Brain microvascular endothelial cell (primary cell): ENCODE data around the gene UBE2R2.

Experiments
- DNase-seq: peaks from one replicate; pipeline ENCODE4 v3.0.0-alpha.2; 2020
- H3K27ac ChIP-seq: fragments of 250-450 bp; sonication (Bioruptor Pico); 2 replicates; pipeline ENCODE4 v1.5.1; 2020; ENCODE audit warnings: mild to moderate bottlenecking, moderate library complexity
- H3K27me3 ChIP-seq: fragments of 250-450 bp; sonication (Bioruptor Pico); replicated peaks from 2 replicates; pipeline ENCODE4 v1.5.1; 2020; ENCODE audit warnings: mild to moderate bottlenecking
- H3K36me3 ChIP-seq: fragments of 250-450 bp; sonication (Bioruptor Pico); replicated peaks from 2 replicates; pipeline ENCODE4 v1.5.1; 2020; ENCODE audit warnings: mild to moderate bottlenecking
- H3K4me3 ChIP-seq: 2 replicates; pipeline ENCODE4 v1.5.1; 2011; ENCODE audit warnings: low read depth, mild to moderate bottlenecking, control low read depth, low read length, moderate library complexity
- CTCF ChIP-seq: IDR thresholded peaks from 2 replicates; pipeline ENCODE4 v1.5.1; 2011; ENCODE audit warnings: low read depth, mild to moderate bottlenecking, moderate library complexity, low read length, control low read depth, inconsistent platforms; ENCODE audit errors: missing control alignments
- in situ Hi-C: cut with HindIII; loops from 2 replicates; pipeline ENCODE4 v1.10.0; 2017; ENCODE audit warnings: low sequenced_read_pairs, low pct_ligation_motif_present

Gene UBE2R2

DNA sequence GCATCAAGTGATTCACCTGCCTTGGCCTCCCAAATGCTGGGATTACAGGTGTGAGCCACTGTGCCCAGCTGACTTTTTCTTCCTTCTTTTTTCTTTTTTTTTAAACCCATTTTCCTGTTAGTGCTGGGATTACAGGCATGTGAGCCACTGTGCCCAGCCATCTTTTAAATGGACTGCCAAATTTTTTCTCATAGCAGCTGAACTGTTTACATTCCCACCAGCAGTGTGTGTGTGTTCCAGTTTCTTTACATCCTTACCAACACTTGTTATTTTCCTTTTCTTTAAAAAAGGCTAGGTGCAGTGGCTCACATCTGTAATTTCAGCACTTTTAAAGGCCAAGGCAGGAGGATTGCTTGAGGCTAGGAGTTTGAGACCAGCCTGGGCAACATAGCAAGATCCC, 76.9 kb downstream of the UBE2R2 start:
- TF ChIP-seq CTCF, result no peak
- in situ Hi-C loops, result no loop called here
- H3K36me3 ChIP-seq, result peaks cover 4% of the 10 kb centered on the region
- H3K4me3 ChIP-seq, result no peak overlapping the region
- H3K27me3 ChIP-seq, result no peaks in the 10 kb centered on the region
- H3K27ac ChIP-seq, result no peak overlapping the region
- no peak for DNase-seq

GRCh38 chr9:33894316-33894715, 77.4 kb downstream of the UBE2R2 start:
- no peak for TF ChIP-seq CTCF
- in situ Hi-C loops, result no loop called here
- no peaks in the 10 kb centered on the region for H3K27me3 ChIP-seq
- H3K4me3 ChIP-seq, result no peak overlapping the region
- no peak for DNase-seq
- no peak overlapping the region for H3K27ac ChIP-seq
- H3K36me3 ChIP-seq, result peaks cover 7% of the 10 kb centered on the region

DNA sequence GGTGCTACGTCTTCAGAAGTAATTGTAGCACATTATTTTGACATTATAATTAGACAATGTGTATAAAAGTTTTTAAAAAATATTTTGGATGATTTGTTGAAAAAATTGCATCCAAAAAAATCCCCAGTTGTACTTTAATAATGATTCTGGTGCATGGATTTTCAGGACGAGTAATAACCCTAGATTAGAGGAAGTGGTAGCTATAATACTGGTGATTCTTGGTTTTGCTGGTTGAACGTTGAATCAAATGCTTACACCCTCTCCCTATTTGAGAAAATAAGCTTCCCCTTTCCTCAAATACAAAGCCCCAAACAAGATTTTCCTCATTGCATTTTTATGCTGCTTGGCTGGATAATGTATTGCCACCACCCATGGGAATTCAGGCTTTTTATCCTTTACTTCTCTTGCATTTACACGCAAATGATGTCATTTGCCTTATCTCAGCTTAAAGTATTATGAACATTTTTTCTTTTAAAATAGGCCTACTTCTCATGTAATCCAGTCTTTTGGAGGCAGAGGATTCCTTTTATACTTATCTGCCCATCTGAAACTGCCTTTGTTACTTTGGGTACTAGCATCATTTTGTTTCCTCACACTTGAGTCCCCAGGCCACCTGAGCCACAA, 86.3 kb downstream of the UBE2R2 start:
- no peak for DNase-seq
- H3K36me3 ChIP-seq, result peaks cover 18% of the 10 kb centered on the region
- TF ChIP-seq CTCF, result no peak

DNA sequence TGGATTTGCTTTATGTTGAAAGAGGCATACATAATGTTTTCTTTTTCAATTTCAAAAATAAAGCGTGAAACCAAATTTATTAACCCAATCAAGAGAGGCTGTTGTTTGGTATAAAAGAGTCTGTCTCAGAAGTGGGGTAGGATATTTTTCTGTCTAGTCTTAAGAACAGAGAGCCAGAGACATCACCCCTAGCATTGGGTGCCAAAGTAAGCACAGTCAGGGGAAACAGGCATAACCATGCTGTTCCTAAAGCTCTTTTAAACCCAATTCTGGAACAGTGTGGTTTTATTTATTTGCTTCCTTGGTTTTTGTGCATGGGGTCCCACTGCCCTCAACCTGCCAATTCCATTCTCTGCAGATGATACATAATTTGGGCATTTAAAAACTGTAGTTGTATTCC, 88.2 kb downstream of the UBE2R2 start:
- no peak for DNase-seq
- in situ Hi-C loops, result no loop called here
- Histone ChIP-seq H3K4me3 (no peak overlapping the region), H3K27ac (no peak overlapping the region), H3K36me3 (peaks cover 14% of the 10 kb centered on the region), H3K27me3 (no peaks in the 10 kb centered on the region)
- TF ChIP-seq CTCF, result no peak

More for the DNA sequence above, 86.3 kb downstream of the UBE2R2 start:
- Histone ChIP-seq H3K27ac (no peak overlapping the region), H3K4me3 (no peak overlapping the region), H3K27me3 (no peaks in the 10 kb centered on the region)
- in situ Hi-C loops, result no loop called here

- in situ Hi-C loops, result no loop called here
- Histone ChIP-seq H3K27ac (no peak overlapping the region), H3K36me3 (peaks cover 7% of the 10 kb centered on the region), H3K27me3 (no peaks in the 10 kb centered on the region), H3K4me3 (no peak overlapping the region)
- no peak for TF ChIP-seq CTCF
- DNase-seq, result no peak
Measured at GRCh38 chr9:33906769-33907168, 89.8 kb downstream of the UBE2R2 start.

- peaks cover 4% of the 10 kb centered on the region for H3K36me3 ChIP-seq
- TF ChIP-seq CTCF, result no peak
- no peak for DNase-seq
- in situ Hi-C loops, result no loop called here
- no peak overlapping the region for H3K27ac ChIP-seq
- H3K27me3 ChIP-seq, result no peaks in the 10 kb centered on the region
- H3K4me3 ChIP-seq, result no peak overlapping the region
Measured at GRCh38 chr9:33907347-33907746, 90.4 kb downstream of the UBE2R2 start.
